HG03520 (cell line): ENCODE results near the gene UBASH3A.

Experiments used
- ATAC-seq: cut with Tn5 transposase; IDR thresholded peaks from one replicate; pipeline ENCODE4 v1.9.1; 2021; ENCODE audit warnings: mild to moderate bottlenecking, moderate library complexity; ENCODE audit not compliant: unreplicated experiment

UBASH3A gene

DNA sequence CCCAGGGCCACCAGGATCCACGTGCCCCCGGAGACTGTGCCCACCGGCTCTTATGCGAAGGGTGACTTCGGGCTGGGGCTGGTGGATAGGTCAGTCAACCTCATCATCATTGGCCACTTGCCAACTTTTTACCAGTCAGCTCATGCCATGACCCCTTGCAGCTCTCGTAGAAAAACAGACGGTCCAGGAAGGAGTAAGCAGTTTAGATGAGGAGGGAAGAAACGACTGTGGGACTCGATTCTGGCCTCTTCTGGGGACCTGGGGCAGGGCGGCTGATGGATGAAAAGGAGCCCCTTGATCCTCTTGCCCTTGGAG is 41.0 kb downstream of the UBASH3A start:
- no peak for ATAC-seq

DNA sequence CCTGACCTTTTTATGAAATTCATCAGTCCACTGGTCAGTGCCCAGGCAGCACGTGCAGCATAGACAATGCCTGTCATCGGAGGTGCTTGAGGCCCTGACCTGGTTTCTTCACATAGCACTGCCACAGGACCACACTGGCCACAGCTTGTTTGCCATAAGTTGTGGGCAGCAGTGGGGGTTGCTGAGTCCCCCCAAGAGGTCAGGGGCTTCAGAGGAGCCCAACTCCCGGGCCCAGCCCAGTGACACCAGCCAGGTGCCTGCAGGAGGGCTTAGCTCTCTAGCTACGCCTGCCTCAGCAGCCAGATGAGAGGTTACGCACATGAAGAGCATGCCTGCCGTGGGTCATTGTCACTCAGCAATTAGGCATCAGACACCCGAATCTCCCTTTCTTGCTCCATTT is 41.6 kb downstream of the UBASH3A start:
- ATAC-seq: no peak

DNA sequence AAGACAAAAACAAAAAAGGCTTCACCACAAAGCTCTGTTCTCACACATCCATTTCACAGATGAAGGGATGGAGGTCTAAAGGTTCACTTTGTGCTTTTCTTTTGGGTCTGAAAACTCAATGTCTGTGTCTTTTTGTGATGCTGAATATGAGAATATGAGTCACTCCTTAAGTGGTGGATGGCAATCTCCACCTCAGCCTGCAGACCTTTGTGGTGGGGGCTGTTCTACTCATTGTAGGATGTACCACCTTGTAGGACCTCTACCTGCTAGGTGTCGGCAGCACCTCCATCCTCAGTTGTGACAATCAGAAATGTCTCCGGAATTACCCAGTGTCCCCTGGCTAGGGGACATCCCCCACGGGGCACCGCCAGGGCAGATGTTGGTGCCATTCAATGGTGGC is 42.8 kb downstream of the UBASH3A start:
- no peak for ATAC-seq

DNA sequence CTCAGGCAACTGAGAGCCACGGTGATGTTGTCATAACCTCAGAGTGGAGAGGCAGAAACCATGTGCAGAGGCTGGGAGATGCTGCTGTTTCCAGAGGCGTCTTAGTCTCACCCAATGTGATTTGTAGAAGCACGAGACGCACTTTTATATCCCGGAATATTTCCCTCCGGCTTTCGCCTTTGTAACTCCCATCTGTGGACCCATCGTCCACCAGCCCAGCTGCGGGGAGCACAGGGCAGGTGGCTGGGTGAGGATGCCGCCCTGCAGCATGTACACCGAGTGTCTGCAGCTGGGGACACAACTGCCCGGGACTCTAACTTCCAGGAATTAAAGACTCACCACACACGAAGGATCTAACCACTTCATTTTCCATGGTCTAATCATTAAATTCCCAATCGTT is 43.5 kb downstream of the UBASH3A start:
- no peak for ATAC-seq

DNA sequence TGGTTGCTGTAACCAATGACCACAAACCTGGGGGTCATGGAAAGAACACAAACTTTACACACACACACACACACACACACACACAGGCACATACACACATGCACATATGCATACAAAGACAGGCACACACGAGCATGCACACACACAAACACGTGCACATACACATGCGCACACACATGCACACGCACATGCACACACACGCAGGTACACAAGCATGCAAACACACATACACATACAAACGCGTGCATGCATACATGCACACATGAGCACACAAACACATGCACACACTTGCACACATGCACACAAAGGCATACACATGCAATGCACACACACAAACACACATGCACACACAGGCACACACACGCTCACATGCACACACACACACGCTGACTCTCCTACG is 44.0 kb downstream of the UBASH3A start:
- no peak for ATAC-seq

DNA sequence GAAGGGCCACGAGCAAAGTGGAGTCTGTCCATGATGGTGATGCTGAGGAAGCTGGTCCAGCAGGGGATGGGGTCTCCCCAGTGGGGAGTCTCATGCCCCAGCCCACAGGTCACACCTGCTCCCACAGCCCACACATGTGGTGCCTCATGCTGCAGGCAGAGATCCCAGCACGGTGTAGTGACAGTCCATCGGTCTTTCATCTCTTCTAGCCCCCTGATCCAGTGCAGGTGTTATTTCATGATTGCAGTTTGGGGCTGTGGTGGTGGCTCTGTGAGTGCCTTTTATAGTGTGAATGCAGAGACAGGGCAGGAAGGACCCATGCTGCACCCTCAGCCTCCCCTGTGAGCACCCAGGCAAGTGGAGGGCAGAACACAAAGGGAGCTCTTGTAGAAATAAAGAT is 45.0 kb downstream of the UBASH3A start:
- no peak for ATAC-seq

DNA sequence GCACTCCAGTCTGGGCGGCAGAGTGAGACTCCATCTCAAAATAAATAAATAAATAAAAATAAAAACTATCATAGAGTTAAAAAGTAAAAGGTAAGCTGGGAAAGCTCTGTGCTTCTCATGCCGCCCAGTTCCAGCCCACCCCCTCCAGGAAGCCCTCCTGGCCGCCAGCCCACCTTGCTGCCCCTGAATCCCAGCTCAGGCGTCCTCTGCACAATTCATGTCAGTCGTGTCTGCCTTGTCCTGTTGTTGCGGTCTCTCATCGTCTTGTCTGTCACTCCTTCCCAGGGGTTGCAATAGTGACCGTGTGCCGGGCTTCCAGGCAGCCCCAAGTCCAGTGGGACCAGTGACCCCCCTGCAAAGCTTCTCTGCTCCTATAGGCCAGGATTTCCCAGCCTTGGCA is 48.2 kb downstream of the UBASH3A start:
- no peak for ATAC-seq

DNA sequence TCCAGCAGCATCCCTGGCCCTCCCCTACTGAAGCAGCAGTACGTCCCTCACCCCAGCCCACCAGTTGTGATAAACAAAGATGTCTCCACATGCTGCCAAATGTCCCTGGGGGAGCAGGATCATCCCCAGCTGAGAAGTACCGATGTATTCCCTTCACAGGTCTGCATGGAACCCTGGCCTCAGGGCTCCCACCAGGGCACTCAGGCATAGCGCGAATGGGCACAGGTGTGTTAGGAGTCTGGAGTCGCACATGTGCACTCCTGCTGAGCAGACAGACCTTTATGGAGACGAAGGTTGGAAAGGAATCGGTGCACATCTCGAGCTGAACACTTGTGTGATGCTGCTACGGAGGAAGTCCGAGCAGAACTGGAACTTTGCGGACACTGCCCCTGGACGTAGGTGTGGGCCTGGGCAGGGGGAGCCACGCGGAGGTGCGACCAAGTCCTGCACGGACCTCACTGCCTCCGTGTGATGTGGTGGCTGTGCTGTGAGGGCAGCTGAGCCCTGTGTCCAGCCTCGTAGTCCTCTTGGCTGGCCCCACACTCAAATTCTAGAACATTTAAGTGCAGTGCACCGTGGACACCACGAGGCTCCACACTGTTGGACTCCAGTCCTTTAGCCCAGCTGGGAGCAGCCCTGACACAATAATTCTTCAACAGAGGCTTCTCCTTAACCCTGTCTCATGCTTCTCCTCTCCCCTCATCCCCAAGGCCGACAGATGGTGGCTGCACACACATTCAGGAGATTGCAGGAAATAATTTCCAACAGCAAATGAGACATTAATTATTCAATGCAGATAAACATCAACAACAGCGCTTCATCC is 48.9 kb downstream of the UBASH3A start:
- ATAC-seq: no peak

DNA sequence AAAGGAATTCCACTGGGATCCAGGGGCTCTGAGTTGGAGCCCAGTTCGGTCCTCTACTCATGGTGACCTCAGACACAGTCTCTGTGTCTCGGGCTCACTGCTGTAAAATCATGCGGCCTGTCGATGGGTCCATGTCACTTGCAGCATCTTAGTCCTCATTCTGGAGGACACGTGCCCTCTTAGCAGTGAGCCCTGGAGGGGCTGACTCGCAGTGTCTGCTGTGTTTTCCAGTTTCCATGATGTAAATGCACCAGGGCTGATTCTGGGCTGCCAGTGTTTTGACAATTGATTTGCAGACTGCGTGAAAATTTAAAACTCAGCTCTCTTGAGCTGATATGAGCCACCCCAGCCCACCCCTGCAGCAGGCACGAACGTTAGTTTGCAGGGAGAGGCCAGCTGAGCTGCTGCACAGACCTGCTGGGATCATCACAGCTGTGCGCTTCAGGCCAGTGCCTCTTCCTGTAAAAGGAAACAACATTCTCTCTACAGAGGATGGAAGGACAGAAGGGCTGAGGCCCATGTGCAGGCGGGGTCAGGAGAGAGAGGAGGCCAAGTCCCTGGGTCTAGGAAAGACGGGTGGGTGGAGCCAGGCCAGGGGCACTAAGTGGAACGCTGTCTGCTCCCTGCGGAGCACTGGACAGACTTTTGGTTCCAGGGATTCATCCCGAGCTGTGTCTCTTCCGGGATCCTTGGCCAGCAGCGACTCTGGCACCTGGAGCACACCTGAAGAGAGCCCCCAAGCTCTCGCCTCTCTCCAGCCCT is 49.7 kb downstream of the UBASH3A start:
- no peak for ATAC-seq

DNA sequence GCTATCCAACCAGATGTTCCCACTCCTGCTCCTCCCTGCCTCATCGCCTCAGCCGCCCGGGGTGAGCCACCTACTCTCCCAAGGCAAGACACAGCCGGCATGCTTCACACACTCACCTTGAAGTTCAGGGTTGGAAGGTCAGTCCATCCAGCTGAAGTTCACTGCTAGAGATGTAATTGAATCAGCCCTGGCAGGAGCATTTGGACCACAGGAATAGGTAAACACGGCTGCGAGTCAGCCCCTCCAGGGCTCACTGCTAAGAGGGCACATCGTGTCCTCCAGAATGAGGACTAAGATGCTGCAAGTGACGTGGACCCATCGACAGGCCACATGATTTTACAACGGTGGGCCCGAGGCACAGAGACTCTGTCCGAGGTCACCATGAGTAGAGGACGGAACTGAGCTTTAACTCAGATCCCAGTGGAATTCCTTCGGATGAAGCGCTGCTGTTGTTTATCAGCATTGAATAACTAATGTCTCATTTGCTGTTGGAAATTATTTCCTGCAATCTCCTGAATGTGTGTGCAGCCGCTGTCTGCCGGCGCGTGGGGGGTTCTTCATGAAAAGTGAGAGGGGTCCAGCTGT is 50.4 kb downstream of the UBASH3A start:
- no peak for ATAC-seq

DNA sequence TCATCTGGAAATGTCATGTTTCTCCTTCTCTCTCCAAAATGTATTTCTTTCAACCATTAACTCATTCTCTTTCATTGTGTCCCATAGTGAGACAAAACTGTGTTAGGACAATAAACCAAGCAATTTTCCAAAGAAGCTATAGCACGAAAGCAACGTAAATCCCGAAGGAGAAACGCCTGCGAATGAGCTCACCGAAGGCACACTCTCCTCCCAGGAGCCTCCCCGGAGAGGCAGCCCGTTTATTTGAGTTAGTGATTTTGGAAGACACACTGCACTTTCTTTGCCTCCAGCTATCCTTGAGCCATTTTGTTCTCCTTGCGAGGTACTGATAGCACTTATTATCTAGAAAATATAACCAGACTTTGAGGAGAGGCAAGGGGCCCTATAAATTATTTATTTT is 51.1 kb downstream of the UBASH3A start:
- no peak for ATAC-seq

DNA sequence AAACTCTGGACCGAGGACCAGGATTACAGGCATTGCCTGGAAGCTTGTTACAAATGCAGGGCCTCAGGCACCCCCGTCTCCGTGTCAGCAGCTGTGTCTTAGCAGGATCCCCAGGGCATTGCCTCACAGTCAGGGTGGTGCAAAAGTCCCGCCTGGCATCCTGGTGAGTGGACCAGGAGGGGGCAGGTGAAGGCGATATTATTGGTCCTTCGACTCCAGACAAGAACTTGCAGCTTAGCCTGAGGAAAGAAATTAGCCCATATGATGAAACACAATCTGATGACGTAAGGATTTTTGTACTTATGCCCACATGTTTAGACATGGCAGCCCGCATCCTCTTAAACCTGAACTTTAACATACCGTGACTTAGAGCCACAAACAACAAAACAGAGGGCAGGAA is 51.5 kb downstream of the UBASH3A start:
- ATAC-seq: no peak

DNA sequence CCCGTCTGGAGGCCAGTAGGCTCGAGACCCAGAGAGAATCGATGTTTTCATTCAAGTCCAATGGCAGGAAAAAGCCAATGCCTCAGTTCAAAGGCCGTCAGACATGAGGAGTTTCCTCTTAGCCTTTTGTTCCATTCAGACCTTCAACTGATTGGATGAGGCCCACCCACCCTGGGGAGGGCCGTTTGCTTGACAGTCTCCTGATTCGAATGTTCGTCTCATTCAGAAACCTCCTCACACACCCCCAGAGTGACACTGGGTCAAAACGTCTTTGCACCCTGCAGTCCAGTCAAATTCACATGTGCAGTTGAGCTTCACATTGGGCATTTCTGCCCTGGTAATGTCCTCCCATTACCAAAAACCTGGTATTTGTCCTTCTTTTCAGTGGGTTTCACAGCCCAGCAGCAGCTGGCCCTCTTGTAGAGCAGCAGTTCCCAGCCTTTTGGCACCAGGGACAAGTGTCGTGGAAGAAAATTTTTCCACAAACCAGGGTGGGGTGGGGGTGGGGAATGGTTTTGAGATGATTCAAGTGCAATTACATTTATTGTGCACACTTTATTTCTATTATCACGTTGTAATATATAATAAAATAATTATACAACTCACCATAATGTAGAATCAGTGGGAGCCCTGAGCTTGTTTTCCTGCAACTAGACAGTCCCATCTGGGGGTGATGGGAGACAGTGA is 52.2 kb downstream of the UBASH3A start:
- ATAC-seq: no peak

DNA sequence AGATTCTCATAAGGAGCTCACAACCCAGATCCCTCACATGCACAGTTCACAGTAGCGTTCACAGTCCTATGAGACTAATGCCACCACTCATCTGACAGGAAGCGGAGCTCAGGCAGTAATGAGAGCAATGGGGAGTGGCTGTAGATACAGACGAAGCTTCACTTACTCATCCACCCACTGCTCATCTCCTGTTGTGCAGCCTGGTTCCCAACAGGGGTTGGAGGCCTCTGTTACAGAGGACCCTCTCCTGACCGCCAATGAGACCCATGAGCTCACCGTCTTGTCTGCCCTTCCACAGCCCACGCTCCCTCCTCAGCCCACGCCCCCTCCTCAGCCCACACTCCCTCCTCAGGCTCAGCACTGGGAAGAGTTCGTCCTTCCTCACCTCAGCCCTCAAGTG is 52.8 kb downstream of the UBASH3A start:
- ATAC-seq: no peak

DNA sequence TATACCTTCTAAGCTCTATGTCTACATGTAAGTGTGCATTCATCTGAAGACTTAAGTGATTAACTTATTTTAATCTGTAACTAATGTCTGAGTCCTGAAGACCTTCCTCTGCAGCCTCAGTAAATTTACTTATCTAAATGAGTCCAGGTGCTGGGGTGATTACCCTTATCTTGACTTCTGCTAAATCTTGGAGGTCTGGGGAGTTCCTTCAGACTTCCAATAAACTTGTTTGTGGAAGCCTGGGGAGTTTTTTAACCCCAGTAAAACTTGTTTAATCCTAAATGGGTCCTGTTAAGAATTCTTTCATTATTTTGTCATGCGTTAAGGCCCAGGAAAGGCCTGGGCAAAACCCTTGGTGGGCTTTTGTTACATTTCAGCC is 55.4 kb downstream of the UBASH3A start:
- no peak for ATAC-seq

DNA sequence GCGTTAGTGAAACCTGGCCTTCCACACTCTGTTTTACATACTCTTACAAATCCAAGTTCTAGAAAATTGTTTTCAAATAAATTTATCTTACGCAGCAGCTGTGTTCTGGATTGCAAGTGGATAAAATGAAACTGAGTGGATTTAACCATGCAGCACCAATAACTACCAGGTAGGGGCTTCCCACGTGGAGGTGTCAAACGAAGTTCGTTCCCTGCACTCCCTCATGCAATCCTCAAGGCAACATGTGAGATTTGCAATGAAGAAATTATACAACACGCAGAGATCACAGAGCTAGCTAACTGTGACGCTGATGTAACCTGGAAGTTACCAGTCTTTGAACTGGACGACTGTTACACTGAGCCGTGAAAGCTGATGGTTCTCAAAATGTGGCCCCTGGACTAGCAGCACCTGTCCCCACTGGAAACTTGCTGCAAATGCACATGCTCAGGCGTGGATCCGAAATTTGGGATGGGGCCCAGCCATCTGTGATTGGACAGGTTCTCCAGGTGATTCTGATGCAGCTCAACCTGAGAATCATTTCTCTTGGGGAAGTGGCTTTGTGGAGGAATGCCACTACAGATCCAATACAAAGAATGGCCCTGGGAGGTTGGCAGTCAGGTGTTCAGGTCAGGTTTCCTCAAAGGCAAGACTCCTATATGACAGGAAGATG is 56.0 kb downstream of the UBASH3A start:
- ATAC-seq: no peak

DNA sequence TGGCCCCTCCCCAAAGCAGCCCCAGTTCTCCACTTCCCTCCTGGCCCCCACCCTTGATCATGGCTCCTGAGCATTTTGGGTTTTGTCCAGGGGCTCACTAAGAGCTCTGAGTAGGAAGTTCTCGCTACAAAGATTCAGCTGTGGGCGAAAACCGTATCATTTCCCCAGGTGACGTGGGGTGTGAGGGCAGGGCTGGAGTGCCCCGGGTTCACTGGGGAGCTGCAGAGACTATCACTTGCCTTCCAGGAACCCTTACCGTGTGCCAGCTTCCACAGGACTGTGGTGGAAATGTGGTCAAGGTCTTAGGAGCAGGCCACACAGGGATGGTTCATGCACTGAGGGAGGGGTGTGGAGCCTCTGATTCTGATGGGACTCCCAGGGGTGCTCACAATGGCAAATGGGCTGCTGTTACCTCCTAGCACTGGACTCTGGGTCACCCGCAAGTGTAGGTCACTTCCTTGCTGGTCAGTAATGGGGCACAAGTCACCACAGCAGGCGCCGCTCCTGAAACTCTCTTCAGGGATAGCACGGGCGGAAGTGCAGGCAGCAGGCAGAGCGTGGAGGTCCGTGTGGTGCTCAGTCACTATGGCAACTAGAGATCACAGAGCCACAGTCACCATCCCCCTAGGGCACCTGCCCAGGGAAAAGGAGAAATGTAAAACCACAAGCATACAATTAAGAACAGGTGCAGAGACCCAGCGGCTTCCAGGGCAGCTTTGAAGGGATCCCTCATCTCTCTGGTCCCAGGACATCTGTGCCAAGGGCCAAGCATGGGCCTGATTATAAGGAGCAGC is 56.9 kb downstream of the UBASH3A start:
- peak; percentile 64 for ATAC-seq

DNA sequence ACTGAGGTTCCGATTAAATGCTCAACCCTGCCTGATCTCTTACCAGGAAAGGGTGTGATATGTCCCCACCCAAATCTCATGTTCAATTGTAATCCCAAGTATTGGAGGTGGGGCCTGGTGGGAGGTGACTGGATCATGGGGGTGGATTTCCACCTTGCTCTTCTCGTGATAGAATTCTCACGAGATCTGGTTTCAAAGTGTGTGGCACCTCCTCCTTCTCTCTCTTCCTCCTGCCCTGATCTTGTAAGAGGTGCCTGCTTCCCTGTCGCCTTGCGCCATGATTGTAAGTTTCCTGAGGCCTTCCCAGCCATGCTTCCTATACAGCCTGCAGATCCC is 57.5 kb downstream of the UBASH3A start:
- no peak for ATAC-seq

DNA sequence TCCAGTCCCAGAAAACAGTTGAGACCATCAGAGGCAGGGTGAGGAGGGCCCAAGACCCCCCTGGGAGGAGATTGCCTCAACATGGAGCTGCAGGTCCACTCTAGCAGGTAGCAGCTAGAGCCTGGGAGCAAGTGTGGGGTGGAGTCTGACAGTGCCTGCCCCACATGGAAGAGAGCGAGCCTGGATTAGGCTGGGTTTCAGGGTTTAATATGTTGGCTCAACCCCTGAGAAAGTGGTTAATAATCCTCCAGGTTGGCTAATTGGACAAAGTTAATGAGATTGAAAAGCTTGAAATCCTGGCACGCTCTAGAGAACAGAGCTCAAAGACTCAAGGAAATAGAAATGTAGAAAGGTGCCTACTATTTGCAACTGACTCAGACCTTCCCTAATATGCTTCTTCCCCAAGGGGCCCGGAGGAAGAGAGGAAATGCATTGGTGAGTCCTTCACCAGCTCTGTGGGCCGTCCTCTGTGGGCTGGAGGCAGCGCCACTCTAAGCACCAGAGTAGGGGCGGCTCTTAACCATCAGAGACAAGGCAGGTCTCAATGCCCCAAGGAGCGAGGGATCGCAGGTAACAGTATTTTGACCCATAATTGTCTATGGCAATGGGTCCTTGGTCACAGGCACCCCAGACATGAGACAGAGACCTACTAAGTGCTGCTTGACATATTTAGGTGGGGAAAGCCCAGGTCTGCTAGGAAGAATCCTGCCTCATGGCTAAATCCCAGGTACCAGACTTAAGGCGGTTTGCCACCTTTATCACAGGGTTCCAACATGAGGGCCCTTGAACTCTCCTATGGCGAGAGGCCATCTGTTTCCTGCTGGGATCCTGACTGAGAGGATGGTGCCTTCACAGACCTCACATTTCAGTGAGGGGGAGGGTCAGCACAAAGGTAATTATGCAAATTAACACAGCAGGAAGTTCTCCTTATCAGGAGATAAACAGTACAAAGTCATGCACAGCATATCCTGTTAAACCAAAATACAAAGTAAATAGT is 58.5 kb downstream of the UBASH3A start:
- no peak for ATAC-seq
